Measurements from ENCODE around the gene COX5B. TPM values are rescaled to one million over a fixed set of nuclear protein-coding genes. Genes with fewer than 3 reads are reported as not detected.
"Not testable (repeated sequence)": the region's sequence is repeated elsewhere in the genome, so short reads cannot be mapped to it uniquely, and the experiment has no call there.

COX5B gene
- total RNA-seq, 1 donor from 2014 or later, result 1,337 TPM

- ATAC-seq (ENCODE audit: poor library complexity) (peak; percentile 96), DNase-seq (peak; percentile 98)
- intact Hi-C loops (cut with DNase I), result loop anchor here (2.0 kb wide), 1 partner anchor 17 kb away; the partner anchor contains the start of gene COX5B
Observed at GRCh38 chr2:97663962-97664635, 18.2 kb downstream of the COX5B start, which contains the start of gene ACTR1B. ACTR1B (minus strand) TSS chr2:97664044; CDS start chr2:97663890, 154 bp downstream.

GRCh38 chr2:97664636-97664970 is 18.7 kb downstream of the COX5B start:
- ATAC-seq (ENCODE audit: poor library complexity) (no peak), DNase-seq (no peak)
- intact Hi-C loops (cut with DNase I), result no loop called here

GRCh38 chr2:97669448-97669847 is 23.6 kb downstream of the COX5B start, which contains the start of gene C2orf92:
C2orf92 (plus strand) TSS chr2:97669713; CDS start chr2:97669789, 76 bp downstream.
- DNase-seq (no peak), ATAC-seq (ENCODE audit: poor library complexity) (no peak)
- intact Hi-C loops (cut with DNase I), result no loop called here

GRCh38 chr2:97670471-97670870 is 24.6 kb downstream of the COX5B start:
- DNase-seq, result no peak
- no peak for ATAC-seq (ENCODE audit: poor library complexity)
- intact Hi-C loops (cut with DNase I), result no loop called here

- no peak for DNase-seq
- ATAC-seq (ENCODE audit: poor library complexity), result no peak
- intact Hi-C loops (cut with DNase I), result no loop called here
Observed at GRCh38 chr2:97671526-97671925, 25.7 kb downstream of the COX5B start.

- intact Hi-C loops (cut with DNase I); ATAC-seq (ENCODE audit: poor library complexity); DNase-seq: not testable (repeated sequence)
Observed at GRCh38 chr2:97672606-97673140, 26.8 kb downstream of the COX5B start.

- no peak for ATAC-seq (ENCODE audit: poor library complexity)
- DNase-seq, result no peak
- intact Hi-C loops (cut with DNase I), result no loop called here
Observed at GRCh38 chr2:97673182-97673914, 27.5 kb downstream of the COX5B start.

- ATAC-seq (ENCODE audit: poor library complexity) (no peak), DNase-seq (no peak)
- intact Hi-C loops (cut with DNase I), result no loop called here
Observed at GRCh38 chr2:97673915-97674283, 28.0 kb downstream of the COX5B start.

- ATAC-seq (ENCODE audit: poor library complexity), result no peak
- DNase-seq, result no peak
- intact Hi-C loops (cut with DNase I), result no loop called here
Observed at GRCh38 chr2:97675430-97676113, 29.7 kb downstream of the COX5B start.

- no peak for ATAC-seq (ENCODE audit: poor library complexity)
- no peak for DNase-seq
- intact Hi-C loops (cut with DNase I), result no loop called here
Observed at GRCh38 chr2:97676620-97677019, 30.8 kb downstream of the COX5B start.

GRCh38 chr2:97677480-97677879 is 31.6 kb downstream of the COX5B start:
- ATAC-seq (ENCODE audit: poor library complexity) (no peak), DNase-seq (no peak)
- intact Hi-C loops (cut with DNase I), result no loop called here

GRCh38 chr2:97678298-97678697 is 32.4 kb downstream of the COX5B start:
- ATAC-seq (ENCODE audit: poor library complexity) (no peak), DNase-seq (no peak)
- intact Hi-C loops (cut with DNase I), result no loop called here

- intact Hi-C loops (cut with DNase I); DNase-seq; ATAC-seq (ENCODE audit: poor library complexity): not testable (repeated sequence)
Observed at GRCh38 chr2:97687235-97687634, 41.4 kb downstream of the COX5B start.

GRCh38 chr2:97688062-97688827 is 42.4 kb downstream of the COX5B start:
- ATAC-seq (ENCODE audit: poor library complexity) (no peak), DNase-seq (no peak)
- intact Hi-C loops (cut with DNase I), result no loop called here

- DNase-seq, result no peak
- intact Hi-C loops (cut with DNase I), result loop anchor here (10.0 kb wide), 1 partner anchor 96 kb away; no protein-coding TSS in a partner anchor
- no peak for ATAC-seq (ENCODE audit: poor library complexity)
Observed at GRCh38 chr2:97691166-97691565, 45.3 kb downstream of the COX5B start.

GRCh38 chr2:97693476-97693875 is 47.6 kb downstream of the COX5B start:
- ATAC-seq (ENCODE audit: poor library complexity) (no peak), DNase-seq (no peak)
- intact Hi-C loops (cut with DNase I), result loop anchor here (10.0 kb wide), 1 partner anchor 99 kb away; no protein-coding TSS in a partner anchor

- intact Hi-C loops (cut with DNase I), result loop anchor here (5.0 to 10.0 kb wide), 2 partner anchors 48 to 101 kb away; partner anchors contain the start of gene COX5B
- no peak for ATAC-seq (ENCODE audit: poor library complexity)
- no peak for DNase-seq
Observed at GRCh38 chr2:97695744-97696143, 49.9 kb downstream of the COX5B start.
